Skeletal muscle tissue (tissue), 4 donors: Measurements from ENCODE around the gene SNTB2. TPM values are rescaled to one million over a fixed set of nuclear protein-coding genes. Genes with fewer than 3 reads are reported as not detected.
"Not testable (repeated sequence)": the region's sequence is repeated elsewhere in the genome, so short reads cannot be mapped to it uniquely, and the experiment has no call there.

ENCODE experiments used
- H3K27ac ChIP-seq: one replicate; pipeline ENCODE4 v1.7.0; 2013; ENCODE audit warnings: mild to moderate bottlenecking, low read depth, low read length, inconsistent platforms
- H3K27me3 ChIP-seq, 3 donors: one replicate each; pipeline ENCODE4 v1.7.0; 2013; ENCODE audit warnings: low read length in 3 of 3; ENCODE audit not compliant: control insufficient read depth in 3 of 3, insufficient read depth in 3 of 3
- H3K36me3 ChIP-seq, 3 donors: one replicate each; pipeline ENCODE4 v1.7.0; 2013; ENCODE audit warnings: low read length in 3 of 3; ENCODE audit not compliant: control insufficient read depth in 3 of 3, insufficient read depth in 3 of 3
- H3K4me1 ChIP-seq, 3 donors: one replicate each; pipeline ENCODE4 v1.7.0; 2013; ENCODE audit warnings: low read length in 3 of 3, mild to moderate bottlenecking in 3 of 3; ENCODE audit not compliant: control insufficient read depth in 3 of 3, insufficient read depth in 3 of 3
- H3K4me3 ChIP-seq, 3 donors: one replicate each; pipeline ENCODE4 v1.7.0; 2013; ENCODE audit warnings: low read length in 3 of 3
- H3K9ac ChIP-seq, 3 donors: one replicate each; pipeline ENCODE4 v1.7.0; 2013; ENCODE audit warnings: low read length in 3 of 3, mild to moderate bottlenecking in 3 of 3, moderate library complexity in 2 of 3, low read depth in 1 of 3
- H3K9me3 ChIP-seq, 3 donors: one replicate each; pipeline ENCODE4 v1.7.0; 2013; ENCODE audit warnings: low read length in 3 of 3; ENCODE audit not compliant: control insufficient read depth in 3 of 3
- total RNA-seq: library from RNA; depleted of rRNA; stranded (reverse); fragments of >200 nt; gene quantifications from one replicate; pipeline ENCODE4 v1.2.3, GENCODE V29; 2014
- donor health status: Osteomylitis.

SNTB2 gene
- total RNA-seq, 1 donor from 2014 or later = 24.5 TPM

DNA sequence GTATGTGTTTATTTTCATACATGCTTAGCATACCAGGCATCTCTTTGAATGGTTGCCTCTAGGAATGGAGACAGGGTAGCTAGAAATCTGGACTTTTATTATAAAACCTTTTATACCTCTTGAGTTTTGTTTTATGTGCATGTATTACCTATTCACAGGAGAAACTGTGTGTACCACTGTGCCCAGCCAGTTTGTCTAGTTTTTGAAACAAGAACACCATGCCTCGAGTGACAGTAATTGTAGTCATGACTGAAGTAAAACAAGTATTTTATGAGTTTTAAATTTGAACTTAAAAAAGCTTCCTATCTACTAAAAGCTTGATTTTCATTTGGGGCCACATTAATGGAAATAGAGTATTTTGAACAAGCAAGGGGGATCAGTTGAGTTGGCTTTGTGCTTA, 57.4 kb downstream of the SNTB2 start:
- H3K27me3 ChIP-seq = no peaks in the 10 kb centered on the region
- peaks cover 3 to 10% (median 3%) of the 10 kb centered on the region in 3 donors for H3K36me3 ChIP-seq
- H3K9me3 ChIP-seq = no peaks in the 10 kb centered on the region
- no peak overlapping the region for H3K27ac ChIP-seq
- H3K4me3 ChIP-seq = no peak overlapping the region
- H3K9ac ChIP-seq = no peak overlapping the region
- no peaks in the 10 kb centered on the region for H3K4me1 ChIP-seq

DNA sequence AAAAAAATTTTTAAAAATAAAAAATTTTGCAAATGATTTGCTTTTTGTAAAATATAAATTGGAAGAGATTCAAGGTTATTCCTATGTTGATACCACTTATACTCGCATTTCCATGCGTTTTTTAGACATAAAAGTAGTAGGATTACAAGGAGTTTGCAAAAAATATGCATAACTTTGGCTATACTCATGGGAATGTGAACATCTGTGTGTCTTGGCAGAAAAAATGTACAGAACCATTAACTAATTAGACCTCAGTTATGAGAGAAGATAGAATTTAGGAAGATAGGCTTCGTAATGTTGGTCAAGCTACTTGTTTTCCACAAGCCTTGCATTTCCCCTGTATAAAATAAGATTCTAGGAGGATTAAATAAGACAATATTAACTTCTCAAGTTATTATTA, 63.1 kb downstream of the SNTB2 start:
- H3K36me3 ChIP-seq = peaks cover 3 to 10% (median 3%) of the 10 kb centered on the region in 3 donors
- H3K9me3 ChIP-seq = no peaks in the 10 kb centered on the region
- peaks cover 0 to 6% (median 5%) of the 10 kb centered on the region in 3 donors for H3K4me1 ChIP-seq
- no peak overlapping the region for H3K4me3 ChIP-seq
- H3K9ac ChIP-seq = no peak overlapping the region
- no peaks in the 10 kb centered on the region for H3K27me3 ChIP-seq
- no peak overlapping the region for H3K27ac ChIP-seq

DNA sequence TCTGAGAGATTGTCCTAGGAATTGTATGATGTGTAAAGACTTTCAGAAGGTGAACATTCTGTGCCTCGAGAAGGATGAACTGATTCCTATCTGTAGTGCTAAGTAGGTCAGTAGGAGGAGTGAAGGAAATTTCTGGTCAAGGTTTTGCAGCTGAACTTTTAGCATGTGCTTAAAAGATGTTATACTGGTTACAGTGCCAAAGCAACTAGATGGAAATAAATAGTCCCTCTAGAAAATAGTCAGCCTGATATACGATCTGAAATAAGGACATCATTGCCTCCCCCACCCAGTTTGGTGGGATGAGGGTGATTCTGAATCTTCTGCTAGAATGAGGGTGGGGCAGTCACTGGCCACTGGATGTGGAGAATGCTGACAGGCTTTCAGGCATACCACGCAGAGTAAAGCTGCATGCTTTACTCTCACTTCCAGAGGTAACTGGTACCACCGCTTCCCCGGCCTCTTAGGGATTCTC, 66.9 kb downstream of the SNTB2 start:
- Histone ChIP-seq H3K4me1 (peaks cover 0 to 6% (median 5%) of the 10 kb centered on the region in 3 donors), H3K36me3 (no peaks in the 10 kb centered on the region), H3K4me3 (no peak overlapping the region), H3K27me3 (no peaks in the 10 kb centered on the region), H3K27ac (no peak overlapping the region), H3K9ac (no peak overlapping the region), H3K9me3 (no peaks in the 10 kb centered on the region)

DNA sequence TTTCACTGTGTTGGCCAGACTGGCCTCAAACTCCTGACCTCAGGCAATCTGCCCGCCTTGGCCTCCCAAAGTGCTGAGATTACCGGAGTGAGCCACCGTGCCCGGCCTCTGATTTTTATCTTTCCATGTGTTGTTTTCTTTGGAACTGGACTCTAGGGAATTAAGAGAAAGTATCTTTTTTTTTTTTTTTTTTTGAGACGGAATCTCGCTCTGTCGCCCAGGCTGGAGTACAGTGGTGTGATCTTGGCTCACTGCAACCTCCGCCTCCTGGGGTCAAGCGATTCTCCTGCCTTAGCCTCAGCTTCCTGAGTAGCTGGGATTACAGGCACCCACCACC, 72.4 kb downstream of the SNTB2 start:
- not testable (repeated sequence) for H3K27me3 ChIP-seq, H3K27ac ChIP-seq
- peaks cover 5 to 10% (median 7%) of the 10 kb centered on the region in 3 donors for H3K36me3 ChIP-seq

DNA sequence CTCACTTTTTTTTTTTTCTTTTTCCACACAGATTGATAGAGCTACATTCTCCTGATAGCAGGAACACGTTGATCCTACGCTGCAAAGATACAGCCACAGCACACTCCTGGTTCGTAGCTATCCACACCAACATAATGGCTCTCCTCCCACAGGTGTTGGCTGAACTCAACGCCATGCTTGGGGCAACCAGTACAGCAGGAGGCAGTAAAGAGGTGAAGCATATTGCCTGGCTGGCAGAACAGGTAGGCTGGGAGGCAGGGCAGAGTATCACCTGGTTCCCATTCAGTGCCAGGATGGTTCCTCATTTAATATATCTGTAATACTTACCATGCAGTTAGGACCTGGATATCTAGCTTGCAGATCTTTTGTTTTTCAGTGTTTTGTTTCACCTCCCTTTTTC, 73.1 kb downstream of the SNTB2 start:
- H3K27ac ChIP-seq = no peak overlapping the region
- H3K4me1 ChIP-seq = no peaks in the 10 kb centered on the region
- H3K9me3 ChIP-seq = no peaks in the 10 kb centered on the region
- H3K27me3 ChIP-seq = no peaks in the 10 kb centered on the region
- no peak overlapping the region for H3K4me3 ChIP-seq
- peaks cover 5 to 10% (median 7%) of the 10 kb centered on the region in 3 donors for H3K36me3 ChIP-seq
- H3K9ac ChIP-seq = no peak overlapping the region

More for the DNA sequence above, 72.4 kb downstream of the SNTB2 start:
- H3K4me1 ChIP-seq, H3K9ac ChIP-seq, H3K4me3 ChIP-seq, H3K9me3 ChIP-seq: not testable (repeated sequence)

DNA sequence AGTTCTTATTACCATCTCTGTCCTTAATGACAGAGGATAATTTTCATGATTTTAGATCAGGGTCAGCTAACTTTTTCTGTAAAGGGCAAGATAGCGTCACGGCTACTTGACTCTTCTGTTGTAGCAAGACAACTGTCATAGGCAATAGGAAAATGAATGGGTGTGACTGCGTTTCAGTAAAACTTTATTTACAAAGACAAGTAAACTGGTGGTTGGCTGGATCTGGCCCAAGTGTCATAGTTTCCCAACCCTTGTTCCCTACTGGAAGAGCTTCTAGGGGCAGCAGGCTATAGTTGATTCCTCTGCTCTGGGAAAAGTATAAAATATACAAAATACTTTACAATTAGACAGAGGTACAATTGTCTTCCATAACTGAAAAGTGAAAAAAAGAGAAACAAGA, 73.5 kb downstream of the SNTB2 start:
- H3K36me3 ChIP-seq = peaks cover 5 to 10% (median 7%) of the 10 kb centered on the region in 3 donors
- H3K9me3 ChIP-seq = no peaks in the 10 kb centered on the region

DNA sequence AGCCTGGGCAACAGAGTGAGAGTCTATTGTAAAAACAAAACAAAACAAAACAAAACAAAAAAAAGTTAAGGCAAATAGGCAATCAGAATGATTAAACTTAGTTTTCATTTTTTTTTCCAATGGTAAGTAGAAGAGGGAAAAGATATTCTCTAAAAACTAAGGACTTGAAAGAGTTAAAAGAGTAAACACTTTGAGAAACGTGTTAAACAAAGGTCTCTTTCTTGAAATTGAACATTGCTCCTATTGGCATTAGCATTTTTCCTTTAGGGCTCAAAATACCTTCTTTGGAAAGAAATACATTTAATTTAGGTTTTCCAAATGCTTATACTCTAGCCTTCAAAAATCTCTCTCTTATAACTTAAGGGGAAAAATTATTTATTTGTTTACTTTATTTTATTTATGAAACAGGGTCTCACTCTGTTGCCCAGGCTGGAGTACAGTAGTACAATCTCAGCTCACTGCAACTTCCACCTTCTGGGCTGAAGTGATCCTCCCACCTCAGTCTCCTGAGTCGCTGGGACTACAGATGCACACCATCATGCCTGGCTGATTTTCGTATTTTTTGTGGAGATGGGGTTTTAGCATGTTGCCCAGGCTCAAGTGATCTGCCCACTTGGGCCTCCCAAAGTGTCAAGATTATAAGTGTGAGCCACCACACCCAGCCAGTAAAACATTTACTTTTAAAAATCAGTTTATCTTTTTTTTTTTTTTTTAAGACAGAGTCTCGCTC, 79.5 kb downstream of the SNTB2 start:
- no peaks in the 10 kb centered on the region for H3K27me3 ChIP-seq
- H3K4me1 ChIP-seq = no peaks in the 10 kb centered on the region
- no peak overlapping the region for H3K27ac ChIP-seq
- no peak overlapping the region for H3K9ac ChIP-seq
- peaks cover 3% of the 10 kb centered on the region in 3 donors for H3K36me3 ChIP-seq
- H3K9me3 ChIP-seq = no peaks in the 10 kb centered on the region
- H3K4me3 ChIP-seq = no peak overlapping the region

More for the DNA sequence above, 73.5 kb downstream of the SNTB2 start:
- Histone ChIP-seq H3K4me1 (no peaks in the 10 kb centered on the region), H3K27me3 (no peaks in the 10 kb centered on the region), H3K9ac (no peak overlapping the region), H3K27ac (no peak overlapping the region), H3K4me3 (no peak overlapping the region)

DNA sequence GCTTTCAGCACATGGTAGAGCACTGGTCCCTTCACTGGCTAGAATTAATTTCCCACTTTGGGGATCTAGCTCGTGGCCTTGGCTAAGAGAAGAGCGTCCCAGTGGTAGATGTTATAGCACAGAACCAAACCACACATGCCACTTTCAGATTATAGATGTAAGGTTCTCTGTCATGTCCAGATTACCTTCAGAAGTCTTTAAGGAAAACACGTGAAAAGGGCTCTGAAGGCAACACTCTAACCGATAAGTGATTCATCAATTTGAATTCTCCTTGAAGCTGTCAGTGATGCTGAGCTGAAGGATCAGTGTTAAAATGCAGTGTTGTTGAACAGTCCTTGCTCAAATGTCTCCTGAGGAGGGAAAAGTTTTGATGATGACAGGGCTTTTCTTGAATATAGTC, 80.7 kb downstream of the SNTB2 start:
- H3K4me1 ChIP-seq = no peaks in the 10 kb centered on the region
- no peaks in the 10 kb centered on the region for H3K27me3 ChIP-seq
- H3K27ac ChIP-seq = no peak overlapping the region
- H3K9ac ChIP-seq = no peak overlapping the region
- peaks cover 3% of the 10 kb centered on the region in 3 donors for H3K36me3 ChIP-seq
- no peak overlapping the region for H3K4me3 ChIP-seq
- H3K9me3 ChIP-seq = no peaks in the 10 kb centered on the region

DNA sequence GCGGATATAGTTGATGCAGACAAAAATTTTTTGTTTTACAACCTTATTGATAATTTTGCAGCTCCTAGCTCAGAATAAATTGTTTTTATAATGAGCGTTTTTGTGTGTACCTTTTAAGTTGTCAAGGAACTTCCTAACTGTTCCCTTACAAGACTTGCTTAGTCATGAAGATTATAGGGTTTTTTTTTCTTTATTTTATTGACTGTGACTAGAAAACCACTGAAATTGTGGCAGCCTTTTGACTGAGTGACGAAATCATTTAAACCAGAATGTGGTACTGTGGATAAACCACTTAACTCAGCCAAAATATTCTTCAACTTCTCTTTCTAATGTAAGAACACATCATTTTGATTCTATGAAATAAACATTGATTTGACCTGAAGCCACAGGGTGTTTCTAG, 83.4 kb downstream of the SNTB2 start:
- peak overlapping the region; percentile 51 for H3K27ac ChIP-seq
- H3K27me3 ChIP-seq = no peaks in the 10 kb centered on the region
- H3K36me3 ChIP-seq = peaks cover 2 to 3% (median 3%) of the 10 kb centered on the region in 3 donors
- peaks cover 0 to 13% (median 2%) of the 10 kb centered on the region in 3 donors for H3K4me1 ChIP-seq
- no peaks in the 10 kb centered on the region for H3K9me3 ChIP-seq
- H3K4me3 ChIP-seq = no peak overlapping the region
- no peak overlapping the region for H3K9ac ChIP-seq

DNA sequence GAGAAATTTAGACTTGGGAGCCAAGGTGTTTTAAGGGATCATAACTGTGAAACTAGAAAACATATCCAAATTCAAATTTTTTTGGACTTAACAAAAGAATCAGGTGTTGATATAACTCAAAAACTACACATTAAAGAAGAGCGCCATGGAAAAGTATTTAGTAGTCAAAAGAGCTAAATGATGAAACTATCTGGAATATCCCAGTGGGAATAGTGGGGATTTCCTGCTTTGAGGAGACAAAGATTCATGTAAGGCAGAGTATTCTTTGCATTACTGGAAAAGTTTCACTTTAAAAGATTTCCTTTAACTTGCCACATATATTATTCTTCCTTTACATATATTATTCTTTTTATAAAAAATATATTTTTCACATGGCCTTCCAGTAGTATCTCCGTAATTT, 83.9 kb downstream of the SNTB2 start:
- Histone ChIP-seq H3K4me1 (peaks cover 0 to 14% (median 4%) of the 10 kb centered on the region in 3 donors), H3K4me3 (no peak overlapping the region), H3K36me3 (peaks cover 2 to 3% (median 3%) of the 10 kb centered on the region in 3 donors), H3K9me3 (no peaks in the 10 kb centered on the region), H3K27me3 (no peaks in the 10 kb centered on the region), H3K9ac (no peak overlapping the region), H3K27ac (peak overlapping the region; percentile 51)
